ENCODE data around the gene OS9. TPM values are rescaled to one million over a fixed set of nuclear protein-coding genes. Genes with fewer than 3 reads are reported as not detected.
A peak's percentile ranks its signal among the peaks of the same experiment; 100 is the strongest.

The OS9 gene
- total RNA-seq, 1 experiment from 2014 or later = 186 TPM

GRCh38 chr12:57762463-57762862 is 68.5 kb downstream of the OS9 start:
- H3K9me3 ChIP-seq (ENCODE audit: control insufficient read depth, insufficient read depth, low read depth, low read length) = no peaks in the 10 kb centered on the region
- H3K27ac ChIP-seq (ENCODE audit: low read length) = no peak overlapping the region
- H3K4me1 ChIP-seq (ENCODE audit: control insufficient read depth, insufficient read depth, low read length) = peaks cover 11% of the 10 kb centered on the region
- no peaks in the 10 kb centered on the region for H3K36me3 ChIP-seq (ENCODE audit: control insufficient read depth, insufficient read depth, low read length)
- DNase-seq (ENCODE audit: low read depth, low spot score) (no peak), ATAC-seq (no peak)
- BruUV-seq (replicated peaks) = no TSS peak
- no peak for TF ChIP-seq CTCF (IDR thresholded peaks at IDR 0.05)
- TF ChIP-seq SIN3A (IDR thresholded peaks at IDR 0.05; ENCODE audit: borderline replicate concordance, insufficient read depth, low read depth, low read length) = no peak
- no peak for TF ChIP-seq REST (IDR thresholded peaks at IDR 0.05; ENCODE audit: insufficient read depth in 1 of 2, low read depth in 2 of 2, low read length in 1 of 2)
- no peak for TF ChIP-seq POLR2AphosphoS5 (IDR thresholded peaks at IDR 0.05; ENCODE audit: low read depth, low read length)
- no peak for TF ChIP-seq TCF7L2 (IDR thresholded peaks at IDR 0.05; ENCODE audit: low read depth, low read length)
- in situ Hi-C loops (cut with HindIII; ENCODE audit: low pct_unique_long_range_greater_than_20kb, low sequenced_read_pairs) (no loop called here), intact Hi-C loops (cut with micrococcal nuclease; ENCODE audit: unreplicated experiment) (no loop called here)
- H3K4me3 ChIP-seq (ENCODE audit: low read depth in 2 of 2, low read length in 2 of 2) = no peak overlapping the region
- H3K27me3 ChIP-seq (ENCODE audit: control insufficient read depth, insufficient read depth, low read length) = peaks cover 4% of the 10 kb centered on the region; the same call in 1 of the 2 replicates
- ChIA-PET POLR2A (no interaction called here), CTCF (no interaction called here)

GRCh38 chr12:57763881-57764661 is 70.1 kb downstream of the OS9 start:
- H3K27ac ChIP-seq (ENCODE audit: low read length) = no peak overlapping the region
- ATAC-seq = no peak
- TF ChIP-seq CTCF (IDR thresholded peaks at IDR 0.05) (no peak), SIN3A (IDR thresholded peaks at IDR 0.05; ENCODE audit: borderline replicate concordance, insufficient read depth, low read depth, low read length) (no peak), POLR2AphosphoS5 (IDR thresholded peaks at IDR 0.05; ENCODE audit: low read depth, low read length) (no peak), REST (IDR thresholded peaks at IDR 0.05; ENCODE audit: insufficient read depth in 1 of 2, low read depth in 2 of 2, low read length in 1 of 2) (no peak), TCF7L2 (IDR thresholded peaks at IDR 0.05; ENCODE audit: low read depth, low read length) (no peak)
- ChIA-PET CTCF (no interaction called here), POLR2A (no interaction called here)
- H3K27me3 ChIP-seq (ENCODE audit: control insufficient read depth, insufficient read depth, low read length) = peaks cover 4% of the 10 kb centered on the region; the same call in 1 of the 2 replicates
- no peak for DNase-seq (ENCODE audit: low read depth, low spot score)
- H3K4me3 ChIP-seq (ENCODE audit: low read depth in 2 of 2, low read length in 2 of 2) = peak overlapping the region in 1 of 2 experiments; percentile 57; a peak in 1 of 4 replicates
- peaks cover 15% of the 10 kb centered on the region for H3K4me1 ChIP-seq (ENCODE audit: control insufficient read depth, insufficient read depth, low read length)
- BruUV-seq (replicated peaks) = no TSS peak
- in situ Hi-C loops (cut with HindIII; ENCODE audit: low pct_unique_long_range_greater_than_20kb, low sequenced_read_pairs) = no loop called here
- no peaks in the 10 kb centered on the region; the same call in 1 of the 2 replicates for H3K36me3 ChIP-seq (ENCODE audit: control insufficient read depth, insufficient read depth, low read length)
- H3K9me3 ChIP-seq (ENCODE audit: control insufficient read depth, insufficient read depth, low read depth, low read length) = no peaks in the 10 kb centered on the region
- intact Hi-C loops (cut with micrococcal nuclease; ENCODE audit: unreplicated experiment) = no loop called here
